Measurements from ENCODE around the gene PYCARD.

DNA sequence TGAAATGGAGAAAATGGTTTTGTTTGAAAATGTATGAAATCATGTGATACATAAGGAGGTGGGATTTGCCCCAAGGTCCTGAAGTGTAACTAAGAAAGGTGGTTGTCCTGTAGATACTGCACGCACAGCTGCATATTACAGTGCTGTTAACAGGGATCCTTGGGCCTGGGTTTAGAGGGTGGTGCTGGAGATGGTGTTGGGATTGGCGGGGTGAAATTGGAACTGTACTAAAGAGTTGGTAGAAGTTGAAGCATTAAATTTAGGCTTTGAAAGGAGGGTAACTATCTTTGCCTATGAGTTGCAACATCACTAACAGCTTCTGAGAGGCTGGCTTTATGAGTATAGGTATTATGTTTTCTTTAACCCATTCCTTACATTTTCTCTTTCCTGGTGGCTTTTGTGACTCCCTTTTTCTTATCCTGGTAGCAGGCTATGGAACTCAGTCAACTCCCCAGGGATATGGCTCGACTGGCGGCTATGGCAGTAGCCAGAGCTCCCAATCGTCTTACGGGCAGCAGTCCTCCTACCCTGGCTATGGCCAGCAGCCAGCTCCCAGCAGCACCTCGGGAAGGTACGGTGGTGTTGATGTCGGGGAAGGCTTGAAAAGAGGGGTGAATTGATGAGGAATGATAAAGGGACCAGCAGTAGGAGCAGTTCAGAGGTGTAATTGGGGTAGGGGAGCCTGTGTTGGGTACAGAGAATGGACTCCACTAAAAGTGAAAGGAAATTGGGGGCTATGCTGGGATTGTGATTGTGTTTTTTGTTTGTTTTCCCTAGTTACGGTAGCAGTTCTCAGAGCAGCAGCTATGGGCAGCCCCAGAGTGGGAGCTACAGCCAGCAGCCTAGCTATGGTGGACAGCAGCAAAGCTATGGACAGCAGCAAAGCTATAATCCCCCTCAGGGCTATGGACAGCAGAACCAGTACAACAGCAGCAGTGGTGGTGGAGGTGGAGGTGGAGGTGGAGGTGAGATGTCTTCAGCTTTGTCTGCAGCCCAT, 18.8 kb downstream of the PYCARD start:
- TF ChIP-seq EP300 (IDR thresholded peaks at IDR 0.05) (no peak), POLR2A (IDR thresholded peaks at IDR 0.05) (no peak), POLR2AphosphoS5 (IDR thresholded peaks at IDR 0.05) (no peak)
- TF ChIP-seq, protein P1, sequence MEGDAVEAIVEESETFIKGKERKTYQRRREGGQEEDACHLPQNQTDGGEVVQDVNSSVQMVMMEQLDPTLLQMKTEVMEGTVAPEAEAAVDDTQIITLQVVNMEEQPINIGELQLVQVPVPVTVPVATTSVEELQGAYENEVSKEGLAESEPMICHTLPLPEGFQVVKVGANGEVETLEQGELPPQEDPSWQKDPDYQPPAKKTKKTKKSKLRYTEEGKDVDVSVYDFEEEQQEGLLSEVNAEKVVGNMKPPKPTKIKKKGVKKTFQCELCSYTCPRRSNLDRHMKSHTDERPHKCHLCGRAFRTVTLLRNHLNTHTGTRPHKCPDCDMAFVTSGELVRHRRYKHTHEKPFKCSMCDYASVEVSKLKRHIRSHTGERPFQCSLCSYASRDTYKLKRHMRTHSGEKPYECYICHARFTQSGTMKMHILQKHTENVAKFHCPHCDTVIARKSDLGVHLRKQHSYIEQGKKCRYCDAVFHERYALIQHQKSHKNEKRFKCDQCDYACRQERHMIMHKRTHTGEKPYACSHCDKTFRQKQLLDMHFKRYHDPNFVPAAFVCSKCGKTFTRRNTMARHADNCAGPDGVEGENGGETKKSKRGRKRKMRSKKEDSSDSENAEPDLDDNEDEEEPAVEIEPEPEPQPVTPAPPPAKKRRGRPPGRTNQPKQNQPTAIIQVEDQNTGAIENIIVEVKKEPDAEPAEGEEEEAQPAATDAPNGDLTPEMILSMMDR (IDR thresholded peaks at IDR 0.05): no peak
